Measurements from ENCODE around the gene PALS1.

GRCh38 chr14:67237591-67237990 lies 3.6 kb upstream of the PALS1 start:
- TF ChIP-seq CTCF (IDR thresholded peaks at IDR 0.05) (no peak), POLR2A (IDR thresholded peaks at IDR 0.05) (no peak), EP300 (IDR thresholded peaks at IDR 0.05) (no peak)

All from gastroesophageal sphincter (tissue), 3 donors.